A673 (cell line): ENCODE measurements around the gene GRIN2C. TPM values are rescaled to one million over a fixed set of nuclear protein-coding genes. Genes with fewer than 3 reads are reported as not detected.

Experiments
- BruUV-seq: library from RNA; stranded (reverse); fragments of 400-500 nt; replicated peaks from 2 replicates; lab custom pipeline; 2021; lab: Mats Ljungman, UMichigan
- CTCF ChIA-PET: fragments of 300-600 bp; sonication (Branson Sonifier 250); formaldehyde crosslinking; loops from one replicate; lab custom pipeline; 2022; ENCODE audit warnings: antibody characterized with exemption; lab: Charles Lee
- POLR2A ChIA-PET: fragments of 300-600 bp; sonication (Branson Sonifier 250); formaldehyde crosslinking; loops from one replicate; lab custom pipeline; 2022; ENCODE audit warnings: antibody characterized with exemption; ENCODE audit not compliant: low non-redundant PET; lab: Charles Lee
- DNase-seq: peaks from one replicate; pipeline ENCODE4 v3.0.0-alpha.2; 2015; ENCODE audit warnings: low spot score
- H3K27ac ChIP-seq: fragments of 200-600 bp; sonication (generic); 2 replicates; pipeline ENCODE4 v1.5.1; 2016; ENCODE audit warnings: mixed run types, low read depth, mild to moderate bottlenecking, mixed read lengths, antibody characterized with exemption, low read length; ENCODE audit not compliant: poor library complexity, severe bottlenecking
- H3K27me3 ChIP-seq: fragments of 200-600 bp; sonication (generic); replicated peaks from 2 replicates; pipeline ENCODE4 v1.6.1; 2017; ENCODE audit warnings: mixed run types, low read depth, mild to moderate bottlenecking, mixed read lengths, antibody characterized with exemption, low read length; ENCODE audit not compliant: insufficient read depth, poor library complexity
- H3K36me3 ChIP-seq: fragments of 200-600 bp; sonication (generic); 2 replicates; pipeline ENCODE4 v1.6.1; 2016; ENCODE audit warnings: mixed run types, mild to moderate bottlenecking, mixed read lengths, antibody characterized with exemption, low read length; ENCODE audit not compliant: insufficient read depth, poor library complexity, severe bottlenecking
- H3K4me1 ChIP-seq: fragments of 200-600 bp; sonication (generic); 2 replicates; pipeline ENCODE4 v1.6.1; 2017; ENCODE audit warnings: mixed run types, mild to moderate bottlenecking, mixed read lengths, antibody characterized with exemption, low read length; ENCODE audit not compliant: insufficient read depth, poor library complexity, severe bottlenecking
- H3K4me3 ChIP-seq: fragments of 200-600 bp; sonication (generic); 2 replicates; pipeline ENCODE4 v1.5.1; 2016; ENCODE audit warnings: low read depth, mixed run types, mild to moderate bottlenecking, mixed read lengths, low read length; ENCODE audit not compliant: poor library complexity, severe bottlenecking
- H3K9me3 ChIP-seq: fragments of 200-600 bp; sonication (generic); 2 replicates; pipeline ENCODE4 v1.6.1; 2016; ENCODE audit warnings: mixed run types, low read depth, mild to moderate bottlenecking, mixed read lengths, antibody characterized with exemption, low read length; ENCODE audit not compliant: poor library complexity, severe bottlenecking
- CTCF ChIP-seq: fragments of 300-800, 200-600 bp; sonication (generic); conservative IDR thresholded peaks from 2 replicates; pipeline ENCODE4 v1.5.1; 2017; ENCODE audit warnings: low read depth, mild to moderate bottlenecking, antibody characterized with exemption, low read length, moderate library complexity, mixed read lengths
- EZH2 ChIP-seq: fragments of 200-600 bp; sonication (generic); IDR thresholded peaks from 2 replicates; pipeline ENCODE4 v1.6.1; 2017; ENCODE audit warnings: borderline replicate concordance, low read depth, mild to moderate bottlenecking, mixed read lengths, antibody characterized with exemption, low read length; ENCODE audit not compliant: poor library complexity, severe bottlenecking
- intact Hi-C: fragments of 100-400 bp; cut with micrococcal nuclease; formaldehyde crosslinking; loops from one replicate; pipeline ENCODE4 v1.10.0; 2022; ENCODE audit not compliant: unreplicated experiment
- total RNA-seq: library from RNA; stranded (reverse); gene quantifications from 2 replicates; pipeline ENCODE4 v1.2.3, GENCODE V29; 2021

The GRIN2C gene
- total RNA-seq, 1 experiment from 2014 or later, result 0.09 TPM

- CTCF ChIA-PET, result no interaction called here
These were observed 23.5 kb downstream of the GRIN2C start for GRCh38 chr17:74836191-74836590.

GRCh38 chr17:74833501-74834377, 25.9 kb downstream of the GRIN2C start:
- no peak for TF ChIP-seq EZH2
- TF ChIP-seq CTCF, result no peak
- POLR2A ChIA-PET, result no interaction called here
- Histone ChIP-seq H3K4me3 (no peak overlapping the region), H3K27me3 (no peaks in the 10 kb centered on the region), H3K36me3 (no peaks in the 10 kb centered on the region), H3K9me3 (no peaks in the 10 kb centered on the region), H3K4me1 (peaks cover 14% of the 10 kb centered on the region), H3K27ac (peak overlapping the region; percentile 30)
- no TSS peak for BruUV-seq
- intact Hi-C loops, result no loop called here
- DNase-seq, result no peak
- CTCF ChIA-PET, result no interaction called here

More at GRCh38 chr17:74836191-74836590, 23.5 kb downstream of the GRIN2C start:
- intact Hi-C loops, result no loop called here
- no peak overlapping the region for H3K4me3 ChIP-seq
- H3K9me3 ChIP-seq, result no peaks in the 10 kb centered on the region
- H3K36me3 ChIP-seq, result no peaks in the 10 kb centered on the region
- H3K27ac ChIP-seq, result no peak overlapping the region
- H3K4me1 ChIP-seq, result peaks cover 23% of the 10 kb centered on the region
- DNase-seq, result no peak
- POLR2A ChIA-PET, result no interaction called here
- no TSS peak for BruUV-seq
- TF ChIP-seq EZH2 (no peak), CTCF (no peak)
- H3K27me3 ChIP-seq, result no peaks in the 10 kb centered on the region

DNA sequence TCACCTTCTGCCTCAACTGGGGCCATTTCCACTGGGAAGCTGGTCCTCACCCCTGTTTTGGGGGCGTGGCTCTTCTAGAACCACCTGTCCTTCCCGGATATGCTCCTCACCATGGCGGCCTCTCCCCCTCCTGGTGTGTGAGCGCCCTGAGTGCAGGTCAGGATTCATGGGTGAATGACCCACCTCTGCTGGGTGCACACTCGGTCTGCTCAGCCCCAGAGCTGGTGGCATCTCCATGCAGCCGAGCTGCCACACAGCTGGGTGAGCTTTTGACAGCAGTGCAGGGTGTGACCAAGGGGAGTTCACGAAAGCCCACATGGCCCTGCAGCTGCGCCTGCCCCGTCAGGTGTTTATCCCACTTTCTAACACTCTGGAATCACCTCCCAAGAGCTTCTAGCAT, 27.3 kb downstream of the GRIN2C start:
- peaks cover 4% of the 10 kb centered on the region for H3K4me1 ChIP-seq
- no peaks in the 10 kb centered on the region for H3K9me3 ChIP-seq
- intact Hi-C loops, result no loop called here
- H3K36me3 ChIP-seq, result no peaks in the 10 kb centered on the region
- H3K27me3 ChIP-seq, result no peaks in the 10 kb centered on the region
- BruUV-seq, result no TSS peak
- ChIA-PET CTCF (interaction anchor here (0.8 kb wide), 1 partner anchor 34 kb away, joined by 3 read pairs; no protein-coding TSS in a partner anchor), POLR2A (interaction anchor here (0.6 kb wide), 1 partner anchor 24 kb away, joined by 3 read pairs; no protein-coding TSS in a partner anchor)
- DNase-seq, result no peak
- no peak overlapping the region for H3K27ac ChIP-seq
- TF ChIP-seq CTCF, result no peak
- TF ChIP-seq EZH2, result no peak
- H3K4me3 ChIP-seq, result no peak overlapping the region
